Liver (tissue), 3 donors: ENCODE data around the gene RNF144B.

Experiments
- ATF3 ChIP-seq: IDR thresholded peaks from 2 replicates; pipeline ENCODE4 v1.6.1; 2016; ENCODE audit warnings: antibody characterized with exemption
- CTCF ChIP-seq: fragments of 150-350 bp; IDR thresholded peaks from 2 replicates; pipeline ENCODE4 v1.5.1; 2017; ENCODE audit warnings: improper control_type of control experiment, low read depth, low read length; ENCODE audit not compliant: missing input control
- EGR1 ChIP-seq, 2 donors: IDR thresholded peaks; 2 replicates each; pipeline ENCODE4 v1.6.1; 2016 to 2018; ENCODE audit warnings: antibody characterized with exemption in 2 of 2, low read depth in 2 of 2
- FOXA1 ChIP-seq: IDR thresholded peaks from 2 replicates; pipeline ENCODE4 v1.6.1; 2016; ENCODE audit warnings: antibody characterized with exemption
- GABPA ChIP-seq, 2 donors: IDR thresholded peaks in 1 of 2; conservative IDR thresholded peaks in 1 of 2; 2 replicates each; pipeline ENCODE4 v1.6.1; 2016; ENCODE audit warnings: antibody characterized with exemption in 2 of 2, mild to moderate bottlenecking in 1 of 2, moderate library complexity in 1 of 2
- JUND ChIP-seq, 2 donors: IDR thresholded peaks; 2 replicates each; pipeline ENCODE4 v1.6.1; 2016; ENCODE audit warnings: antibody characterized with exemption in 2 of 2
- RAD21 ChIP-seq, 2 donors: IDR thresholded peaks; 2 replicates each; pipeline ENCODE4 v1.6.1; 2016; ENCODE audit warnings: antibody characterized with exemption in 2 of 2, mild to moderate bottlenecking in 2 of 2
- TAF1 ChIP-seq: conservative IDR thresholded peaks from 2 replicates; pipeline ENCODE4 v1.6.1; 2016; ENCODE audit warnings: antibody characterized with exemption, mild to moderate bottlenecking
- YY1 ChIP-seq: IDR thresholded peaks from 2 replicates; pipeline ENCODE4 v1.6.1; 2016; ENCODE audit warnings: antibody characterized with exemption, mild to moderate bottlenecking
- TF ChIP-seq, protein P1 (sequence below): IDR thresholded peaks from 2 replicates; pipeline ENCODE4 v1.6.1; 2016; ENCODE audit warnings: antibody characterized with exemption, mild to moderate bottlenecking
- donor health status: healthy.
- donor health status: healthy.

DNA sequence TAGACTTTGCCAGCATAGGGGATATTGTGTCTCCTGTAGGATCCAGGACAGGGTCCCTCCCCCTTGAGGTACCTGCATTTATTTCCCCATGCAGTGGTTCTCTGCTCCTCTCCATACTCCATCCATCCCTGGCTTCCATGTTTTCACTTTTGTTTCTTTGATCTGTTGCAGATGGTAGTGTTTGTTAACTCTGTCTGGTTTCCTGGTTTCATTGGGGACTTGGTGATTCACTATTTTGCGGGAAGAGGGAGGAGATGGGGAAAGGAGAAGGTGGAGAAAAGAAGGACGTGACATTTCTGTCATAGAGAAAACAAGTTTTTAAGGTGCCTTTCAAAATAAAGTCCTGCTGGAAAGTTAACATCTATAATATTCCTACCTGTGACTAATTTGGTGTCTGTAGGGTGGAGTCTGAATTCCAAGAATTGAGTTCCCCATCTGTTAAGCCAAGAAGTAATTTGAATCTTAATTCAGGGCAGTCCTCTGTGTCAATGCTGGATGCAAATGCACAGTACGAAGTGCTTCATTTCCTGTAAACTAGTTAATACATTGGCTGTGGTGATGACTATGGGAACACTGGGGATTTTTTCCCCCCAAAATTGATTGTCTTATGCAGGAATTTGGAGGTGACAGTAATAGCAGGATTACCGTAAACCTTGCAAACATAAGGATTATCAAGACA, 6.9 kb upstream of the RNF144B start:
- TF ChIP-seq CTCF (no peak), YY1 (no peak), TAF1 (no peak), GABPA (IDR thresholded peaks at IDR 0.05 in 1 of 2, conservative IDR thresholded peaks at IDR 0.05 in 1 of 2) (no peak), JUND (IDR thresholded peaks at IDR 0.05) (no peak), ATF3 (no peak), RAD21 (IDR thresholded peaks at IDR 0.05) (no peak), EGR1 (IDR thresholded peaks at IDR 0.05; ENCODE audit: low read depth in 2 of 2) (no peak), FOXA1 (no peak)
- TF ChIP-seq, protein P1, sequence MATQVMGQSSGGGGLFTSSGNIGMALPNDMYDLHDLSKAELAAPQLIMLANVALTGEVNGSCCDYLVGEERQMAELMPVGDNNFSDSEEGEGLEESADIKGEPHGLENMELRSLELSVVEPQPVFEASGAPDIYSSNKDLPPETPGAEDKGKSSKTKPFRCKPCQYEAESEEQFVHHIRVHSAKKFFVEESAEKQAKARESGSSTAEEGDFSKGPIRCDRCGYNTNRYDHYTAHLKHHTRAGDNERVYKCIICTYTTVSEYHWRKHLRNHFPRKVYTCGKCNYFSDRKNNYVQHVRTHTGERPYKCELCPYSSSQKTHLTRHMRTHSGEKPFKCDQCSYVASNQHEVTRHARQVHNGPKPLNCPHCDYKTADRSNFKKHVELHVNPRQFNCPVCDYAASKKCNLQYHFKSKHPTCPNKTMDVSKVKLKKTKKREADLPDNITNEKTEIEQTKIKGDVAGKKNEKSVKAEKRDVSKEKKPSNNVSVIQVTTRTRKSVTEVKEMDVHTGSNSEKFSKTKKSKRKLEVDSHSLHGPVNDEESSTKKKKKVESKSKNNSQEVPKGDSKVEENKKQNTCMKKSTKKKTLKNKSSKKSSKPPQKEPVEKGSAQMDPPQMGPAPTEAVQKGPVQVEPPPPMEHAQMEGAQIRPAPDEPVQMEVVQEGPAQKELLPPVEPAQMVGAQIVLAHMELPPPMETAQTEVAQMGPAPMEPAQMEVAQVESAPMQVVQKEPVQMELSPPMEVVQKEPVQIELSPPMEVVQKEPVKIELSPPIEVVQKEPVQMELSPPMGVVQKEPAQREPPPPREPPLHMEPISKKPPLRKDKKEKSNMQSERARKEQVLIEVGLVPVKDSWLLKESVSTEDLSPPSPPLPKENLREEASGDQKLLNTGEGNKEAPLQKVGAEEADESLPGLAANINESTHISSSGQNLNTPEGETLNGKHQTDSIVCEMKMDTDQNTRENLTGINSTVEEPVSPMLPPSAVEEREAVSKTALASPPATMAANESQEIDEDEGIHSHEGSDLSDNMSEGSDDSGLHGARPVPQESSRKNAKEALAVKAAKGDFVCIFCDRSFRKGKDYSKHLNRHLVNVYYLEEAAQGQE, result no peak
